OCI-LY3 (cell line): ENCODE measurements around the gene SOX18.

Source experiments
- H2AFZ ChIP-seq: fragments of 200-600, 300-600 bp; shearing (Covaris generic); 2 replicates; pipeline ENCODE4 v1.6.0; 2014; ENCODE audit warnings: antibody characterized with exemption, low read depth, low read length
- H3K27ac ChIP-seq: fragments of 200-600, 300-600 bp; sonication (generic); 2 replicates; pipeline ENCODE4 v1.5.1; 2014; ENCODE audit warnings: mild to moderate bottlenecking, low read length, moderate library complexity, mixed read lengths
- H3K27me3 ChIP-seq: fragments of 200-600, 300-600 bp; sonication (generic); 2 replicates; pipeline ENCODE4 v1.6.1; 2014; ENCODE audit warnings: low read depth, low read length, mixed read lengths
- H3K36me3 ChIP-seq: fragments of 200-600, 300-600 bp; sonication (generic); replicated peaks from 2 replicates; pipeline ENCODE3; 2014; ENCODE audit warnings: low read depth, low read length, mixed read lengths
- H3K4me1 ChIP-seq: fragments of 300-600, 200-600 bp; sonication (generic); 2 replicates; pipeline ENCODE4 v1.6.1; 2014; ENCODE audit warnings: low read length, mixed read lengths
- H3K4me2 ChIP-seq: fragments of 200-600, 300-600 bp; sonication (generic); 2 replicates; pipeline ENCODE4 v1.6.1; 2014; ENCODE audit warnings: low read length, mixed read lengths
- H3K4me3 ChIP-seq: fragments of 300-600, 200-600 bp; sonication (generic); 2 replicates; pipeline ENCODE4 v1.5.1; 2014; ENCODE audit warnings: antibody characterized with exemption, mild to moderate bottlenecking, low read length, moderate library complexity
- H3K79me2 ChIP-seq: fragments of 300-600, 200-600 bp; shearing (Covaris generic); 2 replicates; pipeline ENCODE4 v1.6.1; 2014; ENCODE audit warnings: mild to moderate bottlenecking, low read length, mixed read lengths
- H3K9ac ChIP-seq: fragments of 300-600, 200-600 bp; shearing (Covaris generic); 2 replicates; pipeline ENCODE4 v1.6.0; 2014; ENCODE audit warnings: mild to moderate bottlenecking, low read length, moderate library complexity
- H3K9me3 ChIP-seq: fragments of 200-600, 300-600 bp; shearing (Covaris generic); 2 replicates; pipeline ENCODE4 v1.6.1; 2014; ENCODE audit warnings: low read length, mixed read lengths; ENCODE audit not compliant: insufficient read depth
- H4K20me1 ChIP-seq: fragments of 200-600, 300-600 bp; sonication (generic); 2 replicates; pipeline ENCODE4 v1.6.1; 2016; ENCODE audit warnings: low read length, mixed read lengths; ENCODE audit not compliant: insufficient read depth
- EZH2phosphoT487 ChIP-seq: fragments of 200-600 bp; shearing (Covaris generic); IDR thresholded peaks from 2 replicates; pipeline ENCODE4 v1.6.1; 2018; ENCODE audit warnings: antibody characterized with exemption, mixed run types, low read depth
- TF ChIP-seq, protein P1 (sequence below): fragments of 200-600, 300-600 bp; sonication (generic); IDR thresholded peaks from 2 replicates; pipeline ENCODE4 v1.5.1; 2014; ENCODE audit warnings: antibody characterized with exemption, low read length, low read depth

Gene SOX18

DNA sequence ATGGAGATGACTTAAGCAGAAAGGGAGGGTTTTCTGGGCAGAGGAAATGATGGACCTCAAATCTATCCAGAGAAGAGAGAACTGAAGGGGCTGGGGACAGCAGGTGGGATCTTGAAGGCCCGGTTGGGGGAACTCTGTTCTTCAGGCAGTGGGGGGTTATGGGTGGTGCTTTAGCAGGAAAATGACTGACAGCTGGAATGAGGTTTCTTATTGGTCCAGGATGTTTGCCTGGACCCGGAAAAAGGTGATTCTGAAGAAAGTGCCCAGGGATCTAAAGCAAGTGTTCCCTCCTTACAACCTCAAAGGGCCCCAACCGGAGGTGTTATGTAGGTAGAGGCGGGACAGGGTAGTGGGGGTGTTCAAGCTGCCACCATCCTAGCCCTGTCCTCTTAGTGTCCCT is 46.0 kb upstream of the SOX18 start:
- TF ChIP-seq EZH2phosphoT487, result no peak
- TF ChIP-seq, protein P1, sequence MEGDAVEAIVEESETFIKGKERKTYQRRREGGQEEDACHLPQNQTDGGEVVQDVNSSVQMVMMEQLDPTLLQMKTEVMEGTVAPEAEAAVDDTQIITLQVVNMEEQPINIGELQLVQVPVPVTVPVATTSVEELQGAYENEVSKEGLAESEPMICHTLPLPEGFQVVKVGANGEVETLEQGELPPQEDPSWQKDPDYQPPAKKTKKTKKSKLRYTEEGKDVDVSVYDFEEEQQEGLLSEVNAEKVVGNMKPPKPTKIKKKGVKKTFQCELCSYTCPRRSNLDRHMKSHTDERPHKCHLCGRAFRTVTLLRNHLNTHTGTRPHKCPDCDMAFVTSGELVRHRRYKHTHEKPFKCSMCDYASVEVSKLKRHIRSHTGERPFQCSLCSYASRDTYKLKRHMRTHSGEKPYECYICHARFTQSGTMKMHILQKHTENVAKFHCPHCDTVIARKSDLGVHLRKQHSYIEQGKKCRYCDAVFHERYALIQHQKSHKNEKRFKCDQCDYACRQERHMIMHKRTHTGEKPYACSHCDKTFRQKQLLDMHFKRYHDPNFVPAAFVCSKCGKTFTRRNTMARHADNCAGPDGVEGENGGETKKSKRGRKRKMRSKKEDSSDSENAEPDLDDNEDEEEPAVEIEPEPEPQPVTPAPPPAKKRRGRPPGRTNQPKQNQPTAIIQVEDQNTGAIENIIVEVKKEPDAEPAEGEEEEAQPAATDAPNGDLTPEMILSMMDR, result no peak
- Histone ChIP-seq H3K27me3 (peaks cover 4% of the 10 kb centered on the region; the same call in 1 of the 2 replicates), H3K79me2 (no peaks in the 10 kb centered on the region), H3K4me2 (peak overlapping the region; percentile 37), H3K4me1 (peaks cover 20% of the 10 kb centered on the region), H3K36me3 (no peaks in the 10 kb centered on the region), H2AFZ (no peak overlapping the region), H3K4me3 (no peak overlapping the region), H3K9me3 (no peaks in the 10 kb centered on the region), H4K20me1 (no peaks in the 10 kb centered on the region), H3K27ac (no peak overlapping the region), H3K9ac (no peak overlapping the region)

DNA sequence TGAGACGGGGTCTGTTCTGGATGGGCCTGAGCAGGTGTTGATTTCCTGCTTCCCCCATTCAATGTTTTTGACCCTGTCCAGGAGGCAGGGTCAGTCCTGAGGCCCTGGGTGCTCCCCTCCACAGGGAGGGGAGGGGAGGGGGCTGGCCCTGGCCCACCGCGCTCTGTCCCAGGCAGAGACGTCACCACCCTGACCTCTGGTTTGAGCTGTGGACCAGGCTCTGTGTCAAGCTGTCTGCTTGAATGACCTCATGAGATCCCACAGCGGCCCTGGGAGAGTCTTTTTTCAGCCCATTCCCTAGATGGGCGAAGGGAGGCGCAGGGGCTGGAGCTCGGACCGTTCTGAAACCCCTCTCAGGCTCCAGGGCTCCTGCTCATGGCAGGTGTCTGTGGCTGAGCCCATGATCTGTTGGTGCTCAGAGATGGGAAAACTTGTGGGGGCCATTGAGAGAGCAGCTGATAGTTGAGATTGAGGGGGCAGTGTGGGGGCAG is 43.6 kb upstream of the SOX18 start:
- Histone ChIP-seq H3K4me2 (no peak overlapping the region), H3K27me3 (no peaks in the 10 kb centered on the region), H3K4me3 (no peak overlapping the region), H3K9me3 (no peaks in the 10 kb centered on the region), H3K4me1 (peaks cover 10% of the 10 kb centered on the region), H3K9ac (no peak overlapping the region), H4K20me1 (0 out of 2 replicates have a peak, but pooled peaks cover 4% of the 10 kb centered on the region), H3K36me3 (no peaks in the 10 kb centered on the region), H3K27ac (no peak overlapping the region), H3K79me2 (no peaks in the 10 kb centered on the region), H2AFZ (no peak overlapping the region)
- no peak for TF ChIP-seq EZH2phosphoT487
- TF ChIP-seq, protein P1, result no peak

DNA sequence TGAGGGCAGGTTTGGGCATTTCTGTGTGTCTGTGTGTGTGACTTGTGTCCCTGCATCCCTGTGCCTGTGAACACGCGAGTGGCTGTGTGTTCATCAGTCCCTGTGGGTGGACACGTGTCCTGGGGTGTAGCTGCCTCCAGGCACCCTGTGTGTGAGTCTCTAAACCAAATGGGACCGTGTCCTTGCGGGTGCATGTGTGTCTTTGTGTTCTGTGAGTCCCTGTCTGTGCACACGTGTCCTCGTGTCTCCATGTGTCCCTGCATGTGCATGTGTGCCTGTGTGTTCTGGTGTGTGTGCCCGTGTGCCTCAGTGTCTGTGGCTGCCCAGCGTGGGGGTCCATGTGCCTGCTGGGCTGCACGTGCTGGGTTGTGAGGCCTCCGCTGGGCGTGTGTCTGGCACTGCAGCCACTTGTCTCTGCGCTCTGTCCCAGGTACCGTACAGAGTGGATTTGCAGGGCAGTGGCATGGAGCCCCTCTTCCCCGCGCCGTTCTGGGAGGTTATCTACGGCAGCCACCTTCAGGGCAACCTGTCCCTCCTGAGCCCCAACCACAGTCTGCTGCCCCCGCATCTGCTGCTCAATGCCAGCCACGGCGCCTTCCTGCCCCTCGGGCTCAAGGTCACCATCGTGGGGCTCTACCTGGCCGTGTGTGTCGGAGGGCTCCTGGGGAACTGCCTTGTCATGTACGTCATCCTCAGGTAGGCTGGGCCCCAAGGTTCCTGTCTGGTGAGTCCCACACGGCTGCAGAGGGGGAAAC is 43.0 kb upstream of the SOX18 start:
- H4K20me1 ChIP-seq, result 0 out of 2 replicates have a peak, but pooled peaks cover 4% of the 10 kb centered on the region
- no peak overlapping the region for H3K9ac ChIP-seq
- no peaks in the 10 kb centered on the region for H3K9me3 ChIP-seq
- no peak for TF ChIP-seq EZH2phosphoT487
- TF ChIP-seq, protein P1, result no peak
- H2AFZ ChIP-seq, result no peak overlapping the region
- peaks cover 10% of the 10 kb centered on the region for H3K4me1 ChIP-seq
- no peaks in the 10 kb centered on the region for H3K27me3 ChIP-seq
- no peak overlapping the region for H3K4me3 ChIP-seq
- H3K4me2 ChIP-seq, result no peak overlapping the region
- H3K79me2 ChIP-seq, result no peaks in the 10 kb centered on the region
- H3K36me3 ChIP-seq, result no peaks in the 10 kb centered on the region
- no peak overlapping the region for H3K27ac ChIP-seq

DNA sequence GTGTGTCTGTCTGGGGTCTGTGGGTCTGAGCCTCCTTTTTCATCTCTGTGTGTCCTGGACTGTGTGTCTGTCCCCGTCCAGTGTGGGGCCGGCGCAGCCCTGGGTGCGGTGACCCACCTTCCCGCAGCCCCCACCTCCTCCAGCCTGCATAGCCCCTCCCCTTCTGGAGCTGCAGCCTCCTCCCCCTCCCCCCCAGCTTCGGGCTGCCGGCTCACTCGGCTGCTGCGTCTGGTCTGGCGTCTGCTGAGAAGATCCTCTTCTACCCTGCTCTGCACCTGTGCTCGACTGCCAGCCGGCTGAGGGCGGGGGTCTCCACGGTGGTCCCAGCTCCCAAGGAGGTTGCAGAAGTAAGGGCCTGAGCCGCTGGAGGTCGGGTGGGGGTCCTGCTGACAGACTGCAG is 42.3 kb upstream of the SOX18 start:
- H3K4me3 ChIP-seq, result no peak overlapping the region
- no peak overlapping the region for H3K4me2 ChIP-seq
- H3K4me1 ChIP-seq, result peaks cover 10% of the 10 kb centered on the region
- no peak overlapping the region for H2AFZ ChIP-seq
- no peaks in the 10 kb centered on the region for H3K27me3 ChIP-seq
- H3K79me2 ChIP-seq, result no peaks in the 10 kb centered on the region
- H3K9ac ChIP-seq, result no peak overlapping the region
- H3K27ac ChIP-seq, result no peak overlapping the region
- H3K36me3 ChIP-seq, result no peaks in the 10 kb centered on the region
- H3K9me3 ChIP-seq, result no peaks in the 10 kb centered on the region
- H4K20me1 ChIP-seq, result 0 out of 2 replicates have a peak, but pooled peaks cover 4% of the 10 kb centered on the region
- TF ChIP-seq, protein P1, result no peak
- TF ChIP-seq EZH2phosphoT487, result no peak
